Psoas muscle (tissue), 8 donors: ENCODE measurements around the gene AVEN. TPM values are rescaled to one million over a fixed set of nuclear protein-coding genes. Genes with fewer than 3 reads are reported as not detected.

Experiments used
- ATAC-seq, 4 donors: fragments of 200-7000 bp; cut with Tn5 transposase; one replicate each; pipeline ENCODE4 v1.9.1; 2020; ENCODE audit warnings: moderate library complexity in 3 of 4, mild to moderate bottlenecking in 2 of 4
- DNase-seq, 2 donors: peaks; one replicate each; pipeline ENCODE4 v3.0.0-alpha.2; 2020
- H3K27ac ChIP-seq: fragments of 200-600 bp; one replicate; pipeline ENCODE4 v1.8.0; 2022
- H3K27me3 ChIP-seq, 3 donors: fragments of 200-600 bp in 1 of 3; one replicate each; pipeline versions ENCODE4 v1.6.1 to v1.8.0; 2013 to 2022; ENCODE audit warnings: low read length in 2 of 3, mild to moderate bottlenecking in 2 of 3, moderate library complexity in 1 of 3; ENCODE audit not compliant: insufficient read depth in 3 of 3
- H3K36me3 ChIP-seq, 2 donors: fragments of 200-600 bp in 1 of 2; one replicate each; pipeline versions ENCODE4 v1.6.1 to v1.8.0; 2013 to 2022; ENCODE audit warnings: low read depth in 1 of 2, mild to moderate bottlenecking in 1 of 2, moderate library complexity in 1 of 2; ENCODE audit not compliant: insufficient read depth in 1 of 2
- H3K4me1 ChIP-seq: fragments of 200-600 bp; one replicate; pipeline ENCODE4 v1.8.0; 2022
- H3K4me3 ChIP-seq: fragments of 200-600 bp; one replicate; pipeline ENCODE4 v1.8.0; 2022; ENCODE audit warnings: mild to moderate bottlenecking
- H3K9me3 ChIP-seq: fragments of 200-600 bp; one replicate; pipeline ENCODE4 v1.8.0; 2022
- WGBS, 3 donors: extraction: QIAGEN DNeasy Blood & Tissue Kit; methylation state at CpG; one replicate each; pipeline versions ENCODE4 v1.1.6 to v1.1.7; 2013; 5-methylcytosine and 5-hydroxymethylcytosine counted together
- intact Hi-C, 2 donors: fragments of 100-400 bp; cut with DNase I; formaldehyde crosslinking; loops; one replicate each; pipeline versions ENCODE4 v1.11.0 to v1.14.2; 2022
- polyA plus RNA-seq, 3 donors: library from polyadenylated mRNA; stranded (reverse); fragments of 200-250 nt; gene quantifications; one replicate each; pipeline ENCODE4 v1.2.3, GENCODE V29; 2013
- total RNA-seq, 4 donors: library from RNA; stranded (reverse); fragmentation: NEBNext Ultra II Directional in 2 of 4; extraction: Animal tissue kit (Norgen Biotek cat#: 25700) in 2 of 4; gene quantifications; one replicate each; pipeline versions ENCODE4 v1.2.1 to v1.2.4, GENCODE V29; 2021 to 2023
- TF ChIP-seq, protein P1 (sequence below): fragments of 200-600 bp; IDR thresholded peaks from one replicate; pipeline ENCODE4 v1.8.0; 2022; ENCODE audit warnings: antibody characterized with exemption
- donor health status: healthy with polysubstance abuse.
- donor health status: DM: no; HTN: no; CAD: no; lungs with moderate emphysema.
- donor health status: Bipolar disorder and iron deficiency.
- donor health status: healthy.
- donor health status: DM: yes; HTN: yes; CAD: no.
- donor health status: DM: no; HTN: no; CAD: no.
- donor health status: DM: no; HTN: no; CAD: no.
- donor health status: DM: yes; HTN: yes; CAD: no.

Gene AVEN
- total and polyA plus RNA-seq, 7 donors: 17.2 to 30.3 (median 22.3) TPM

DNA sequence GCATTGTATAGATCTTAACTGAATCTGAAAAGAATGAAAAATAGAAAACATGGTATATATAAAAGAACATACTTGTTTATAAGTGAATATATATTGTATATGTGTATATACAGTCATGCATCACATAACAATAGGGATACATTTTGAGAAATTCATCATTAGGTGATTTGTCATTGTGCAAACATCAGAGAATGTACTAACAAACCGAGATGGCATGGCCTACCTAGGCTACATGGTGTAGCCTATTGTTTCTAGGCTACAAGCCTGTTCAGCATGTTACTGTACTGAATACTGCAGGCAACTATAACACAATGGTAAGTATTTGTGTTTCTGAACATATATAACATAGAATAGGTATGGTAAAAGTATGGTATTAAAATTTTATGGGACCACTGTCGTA, 135.3 kb downstream of the AVEN start:
- Histone ChIP-seq H3K27ac (no peak overlapping the region), H3K9me3 (no peaks in the 10 kb centered on the region), H3K4me3 (no peak overlapping the region), H3K36me3 (no peaks in the 10 kb centered on the region), H3K27me3 (no peaks in the 10 kb centered on the region), H3K4me1 (no peaks in the 10 kb centered on the region)
- TF ChIP-seq, protein P1, sequence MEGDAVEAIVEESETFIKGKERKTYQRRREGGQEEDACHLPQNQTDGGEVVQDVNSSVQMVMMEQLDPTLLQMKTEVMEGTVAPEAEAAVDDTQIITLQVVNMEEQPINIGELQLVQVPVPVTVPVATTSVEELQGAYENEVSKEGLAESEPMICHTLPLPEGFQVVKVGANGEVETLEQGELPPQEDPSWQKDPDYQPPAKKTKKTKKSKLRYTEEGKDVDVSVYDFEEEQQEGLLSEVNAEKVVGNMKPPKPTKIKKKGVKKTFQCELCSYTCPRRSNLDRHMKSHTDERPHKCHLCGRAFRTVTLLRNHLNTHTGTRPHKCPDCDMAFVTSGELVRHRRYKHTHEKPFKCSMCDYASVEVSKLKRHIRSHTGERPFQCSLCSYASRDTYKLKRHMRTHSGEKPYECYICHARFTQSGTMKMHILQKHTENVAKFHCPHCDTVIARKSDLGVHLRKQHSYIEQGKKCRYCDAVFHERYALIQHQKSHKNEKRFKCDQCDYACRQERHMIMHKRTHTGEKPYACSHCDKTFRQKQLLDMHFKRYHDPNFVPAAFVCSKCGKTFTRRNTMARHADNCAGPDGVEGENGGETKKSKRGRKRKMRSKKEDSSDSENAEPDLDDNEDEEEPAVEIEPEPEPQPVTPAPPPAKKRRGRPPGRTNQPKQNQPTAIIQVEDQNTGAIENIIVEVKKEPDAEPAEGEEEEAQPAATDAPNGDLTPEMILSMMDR: no peak
- DNase-seq: no peak
- ATAC-seq: no peak
- 94 to 97% (median 97%) methylated on average over 2 of the region's 2 CpGs for whole genome bisulfite sequencing, 3 donors
- intact Hi-C loops: loop anchor here in 1 of 2 donors (10.0 kb wide), 1 partner anchor 59 kb away; no protein-coding TSS in a partner anchor

DNA sequence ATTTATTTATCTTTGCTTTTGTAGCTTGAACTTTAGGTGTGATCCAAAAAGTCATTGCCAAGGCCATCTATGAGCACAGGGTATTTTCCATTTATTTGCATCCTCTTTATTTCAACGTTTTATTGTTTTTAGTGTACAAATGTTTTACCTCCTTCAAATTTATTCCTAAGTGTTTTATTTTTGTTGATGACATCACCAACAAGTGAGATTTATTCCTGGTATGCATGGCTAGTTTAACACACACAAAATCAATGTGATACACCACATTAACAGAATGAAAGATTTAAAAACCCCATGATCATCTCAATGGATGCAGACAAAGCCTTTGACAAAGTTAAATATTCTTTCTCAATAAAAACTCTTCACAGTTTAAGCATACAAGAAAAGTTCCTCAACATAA, 137.0 kb downstream of the AVEN start:
- Histone ChIP-seq H3K4me1 (no peaks in the 10 kb centered on the region), H3K27me3 (no peaks in the 10 kb centered on the region), H3K27ac (no peak overlapping the region), H3K9me3 (no peaks in the 10 kb centered on the region), H3K36me3 (no peaks in the 10 kb centered on the region), H3K4me3 (no peak overlapping the region)
- TF ChIP-seq, protein P1: no peak
- DNase-seq (no peak), ATAC-seq (no peak)
- intact Hi-C loops: loop anchor here in 1 of 2 donors (10.0 kb wide), 1 partner anchor 57 kb away; no protein-coding TSS in a partner anchor
- WGBS, 3 donors: 0% methylated on average over 1 of the region's 1 CpG

DNA sequence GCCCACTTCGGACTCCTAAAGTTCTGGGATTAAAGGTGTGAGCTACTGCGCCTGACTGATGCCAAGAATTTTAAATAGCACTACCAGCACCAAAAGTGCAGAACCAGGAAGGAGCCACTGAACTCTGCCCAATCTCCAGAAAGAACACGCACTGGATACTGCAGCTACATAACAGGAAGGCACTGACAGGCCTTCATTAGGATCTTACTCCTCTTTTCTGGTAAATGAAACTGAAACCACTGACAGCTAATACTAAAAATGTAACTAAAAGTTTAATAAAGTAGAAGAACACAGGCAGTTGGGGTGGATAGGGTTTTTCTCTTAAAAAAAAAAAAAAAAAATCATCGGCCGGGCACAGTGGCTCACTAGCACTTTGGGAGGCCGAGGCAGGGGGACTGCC, 144.8 kb downstream of the AVEN start:
- no peaks in the 10 kb centered on the region for H3K36me3 ChIP-seq
- ATAC-seq (no peak), DNase-seq (no peak)
- intact Hi-C loops: no loop called here
- TF ChIP-seq, protein P1: no peak
- no peaks in the 10 kb centered on the region for H3K27me3 ChIP-seq
- H3K4me1 ChIP-seq: no peaks in the 10 kb centered on the region
- H3K27ac ChIP-seq: no peak overlapping the region
- H3K4me3 ChIP-seq: no peak overlapping the region
- WGBS, 3 donors: 88 to 95% (median 91%) methylated on average over 6 of the region's 6 CpGs
- no peaks in the 10 kb centered on the region for H3K9me3 ChIP-seq

DNA sequence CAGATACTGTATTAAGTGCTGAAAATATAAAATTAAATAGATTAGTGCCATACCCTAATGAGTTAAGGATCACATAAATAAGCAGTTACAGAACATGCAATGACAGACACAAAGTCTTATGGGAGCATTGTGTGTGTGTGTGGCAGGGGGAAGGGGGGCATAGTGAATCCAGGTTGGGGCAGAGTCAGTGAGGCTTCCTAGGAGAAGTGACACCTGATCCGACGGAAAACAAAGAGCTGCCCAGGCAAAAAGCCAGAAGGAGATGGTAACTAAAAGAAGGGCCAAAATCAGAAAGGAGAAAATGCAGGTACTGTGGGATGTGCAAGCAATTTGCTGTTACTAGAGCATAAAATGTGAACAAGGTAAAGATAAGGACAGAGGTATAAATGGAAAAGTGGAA, 150.8 kb downstream of the AVEN start:
- Histone ChIP-seq H3K4me1 (no peaks in the 10 kb centered on the region), H3K36me3 (no peaks in the 10 kb centered on the region), H3K4me3 (no peak overlapping the region), H3K27ac (no peak overlapping the region), H3K9me3 (no peaks in the 10 kb centered on the region), H3K27me3 (no peaks in the 10 kb centered on the region)
- ATAC-seq (peak in 1 of 4 donors; percentile 27), DNase-seq (no peak)
- 40 to 48% (median 41%) methylated on average over 2 of the region's 2 CpGs for WGBS, 3 donors
- TF ChIP-seq, protein P1: no peak
- intact Hi-C loops: no loop called here

DNA sequence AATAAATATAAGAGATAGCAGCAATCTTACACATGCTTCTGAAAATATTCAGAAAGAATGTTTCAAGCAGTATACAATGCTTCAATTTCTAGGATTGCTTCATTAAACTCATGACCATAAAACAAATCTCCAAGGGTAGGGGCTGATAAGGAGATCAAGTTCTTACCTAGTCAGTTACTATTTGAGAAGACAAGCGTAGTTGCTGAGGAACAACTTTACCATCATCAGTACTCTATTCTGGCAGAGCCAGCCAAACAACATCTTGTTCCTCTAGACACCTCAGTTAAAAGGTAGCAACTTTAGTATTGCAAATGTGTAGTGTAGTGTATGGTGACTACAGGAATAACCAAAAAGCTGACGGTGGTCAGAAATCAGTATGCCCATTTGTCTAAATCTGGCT, 156.1 kb downstream of the AVEN start:
- TF ChIP-seq, protein P1: no peak
- Histone ChIP-seq H3K9me3 (no peaks in the 10 kb centered on the region), H3K27me3 (no peaks in the 10 kb centered on the region), H3K4me3 (no peak overlapping the region), H3K4me1 (no peaks in the 10 kb centered on the region), H3K27ac (no peak overlapping the region), H3K36me3 (no peaks in the 10 kb centered on the region)
- 93 to 97% (median 95%) methylated on average over 2 of the region's 2 CpGs for WGBS, 3 donors
- DNase-seq (no peak), ATAC-seq (no peak)
- intact Hi-C loops: no loop called here
